NCI-H187 (cell line): ENCODE data around the gene PTPN13.

ENCODE experiments used
- DNase-seq, 2 experiments: peaks; one replicate each; lab custom pipeline; 2025; lab: John Stamatoyannopoulos, UW

PTPN13 gene

DNA sequence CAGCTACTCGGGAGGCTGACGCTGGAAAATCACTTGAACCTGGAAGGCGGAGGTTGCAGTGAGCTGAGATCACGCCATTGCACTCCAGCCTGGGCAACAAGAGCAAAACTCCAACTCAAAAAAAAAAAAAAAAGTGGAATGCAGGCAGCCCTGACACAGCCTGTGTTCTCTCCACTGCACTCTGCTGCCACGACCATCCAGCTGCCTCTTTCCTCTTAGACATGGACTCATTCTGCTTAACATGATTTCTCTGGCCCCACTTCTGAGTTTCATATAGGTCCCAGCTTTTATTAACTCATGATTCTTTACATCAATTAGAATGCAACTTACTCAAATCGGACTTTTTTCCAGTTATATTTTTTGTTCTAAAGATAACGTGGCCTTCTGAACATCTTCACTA lies 225.4 kb downstream of the PTPN13 start:
- DNase-seq = no peak

DNA sequence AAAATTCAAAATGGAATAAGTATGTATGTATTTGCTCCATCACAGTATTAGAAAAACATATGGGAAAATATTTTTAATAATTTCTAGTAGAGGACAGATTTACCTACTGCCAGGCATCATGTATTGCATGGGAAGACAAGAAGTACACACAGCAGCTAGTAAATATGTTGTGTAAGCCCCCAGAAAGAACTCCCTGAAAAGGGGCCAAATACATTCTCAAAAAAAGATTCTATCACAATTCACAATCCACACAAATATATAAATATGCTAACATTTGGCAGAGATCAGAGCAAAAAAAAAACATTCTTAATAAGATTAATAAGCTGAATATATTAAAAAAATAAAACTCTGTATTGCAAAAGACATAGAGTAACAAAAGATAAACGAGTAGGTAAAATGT lies 227.0 kb downstream of the PTPN13 start:
- no peak for DNase-seq

DNA sequence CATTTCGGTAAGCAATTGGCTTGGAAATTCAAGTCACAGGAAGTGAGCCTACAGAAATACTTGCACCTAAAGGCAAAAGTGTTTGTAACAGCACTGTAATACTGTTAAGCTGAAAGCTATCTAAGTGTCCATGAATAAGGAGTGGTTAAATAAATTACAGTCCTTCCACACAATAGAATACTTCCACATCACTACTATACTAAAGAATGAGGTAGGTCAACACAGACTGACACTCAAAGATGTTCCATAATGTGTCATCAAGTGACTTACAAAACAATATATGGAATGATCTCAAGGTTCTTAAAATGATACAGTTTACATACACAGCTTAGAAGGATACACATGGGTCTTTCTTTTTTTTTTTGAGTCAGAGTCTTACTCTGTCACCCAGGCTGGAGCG lies 228.0 kb downstream of the PTPN13 start:
- no peak for DNase-seq

DNA sequence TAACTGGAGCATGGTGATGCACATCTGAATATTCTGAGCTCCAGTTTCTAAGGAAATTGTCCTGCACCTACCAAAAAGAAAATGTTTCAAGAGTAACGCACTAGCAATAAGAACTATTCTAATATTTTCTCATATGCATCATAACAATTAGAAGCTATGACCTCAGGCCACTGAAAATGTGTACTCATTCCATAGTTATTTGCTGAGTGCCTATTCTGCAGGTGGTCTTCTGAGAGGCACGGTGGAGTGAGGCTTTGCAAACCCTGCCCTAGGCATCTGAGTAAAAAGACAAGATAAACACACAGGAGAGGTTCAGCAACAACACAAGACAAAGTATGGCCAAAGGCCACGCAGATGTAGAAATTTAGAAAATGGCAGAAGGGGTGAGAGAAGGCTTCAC lies 231.4 kb downstream of the PTPN13 start:
- no peak for DNase-seq

DNA sequence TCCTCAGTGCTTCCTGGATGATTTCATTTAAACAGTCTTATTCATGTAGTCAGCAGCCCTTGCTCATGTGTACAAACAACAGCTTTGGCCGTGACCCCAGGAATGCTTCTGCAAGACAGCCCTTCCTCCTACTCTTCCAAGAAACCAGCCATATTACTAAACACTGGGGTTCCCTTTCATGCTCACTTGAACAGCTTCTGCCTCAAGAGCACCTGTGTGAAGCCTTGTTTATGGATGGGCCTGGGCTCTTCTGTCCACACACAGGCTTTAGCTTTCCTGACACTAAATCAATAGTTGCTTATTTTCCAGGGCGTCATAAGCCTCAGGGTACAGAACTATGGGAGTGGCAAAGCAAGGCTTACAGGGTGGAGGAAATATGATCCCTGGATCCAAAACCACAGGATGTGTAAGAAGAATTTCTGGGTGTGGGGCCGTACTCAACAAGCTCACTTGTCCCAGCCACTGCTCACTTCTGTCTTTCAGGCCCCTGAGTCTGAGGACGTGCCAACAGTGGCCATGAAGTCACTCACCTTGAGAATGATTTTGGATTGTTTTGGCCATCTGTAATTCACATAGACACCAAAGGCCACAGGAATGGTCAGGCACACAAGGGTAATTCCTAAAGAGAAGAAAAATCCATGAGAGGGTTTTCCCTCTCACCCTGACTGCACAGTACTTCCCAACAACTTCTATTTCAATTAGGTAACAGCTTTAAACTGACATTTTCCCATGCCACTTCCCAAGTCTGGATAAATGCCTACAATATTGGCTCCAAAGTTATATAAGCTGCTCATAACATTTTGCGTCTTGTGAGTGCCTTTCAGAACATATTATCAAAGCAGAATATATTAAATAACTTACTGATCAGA lies 237.4 kb downstream of the PTPN13 start:
- DNase-seq = peak; percentile 46 to 57

DNA sequence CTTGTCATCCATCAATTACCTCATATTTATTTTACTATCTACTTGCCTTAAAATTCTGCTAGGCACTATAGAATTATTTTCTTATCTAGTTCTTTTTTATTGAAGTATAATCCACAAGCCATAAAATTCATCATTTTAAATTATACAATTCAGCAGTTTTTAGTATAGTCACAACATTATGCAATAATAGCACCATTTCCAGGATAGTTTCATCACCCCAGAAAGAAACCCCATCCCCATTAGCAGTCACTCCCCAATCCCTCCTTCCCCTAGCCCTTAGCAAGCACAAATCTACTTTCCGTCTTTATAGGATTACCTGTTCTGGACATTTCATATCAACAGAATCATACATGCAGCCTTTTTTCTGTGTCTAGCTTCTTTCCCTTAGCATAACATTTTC lies 239.5 kb downstream of the PTPN13 start:
- DNase-seq = no peak

DNA sequence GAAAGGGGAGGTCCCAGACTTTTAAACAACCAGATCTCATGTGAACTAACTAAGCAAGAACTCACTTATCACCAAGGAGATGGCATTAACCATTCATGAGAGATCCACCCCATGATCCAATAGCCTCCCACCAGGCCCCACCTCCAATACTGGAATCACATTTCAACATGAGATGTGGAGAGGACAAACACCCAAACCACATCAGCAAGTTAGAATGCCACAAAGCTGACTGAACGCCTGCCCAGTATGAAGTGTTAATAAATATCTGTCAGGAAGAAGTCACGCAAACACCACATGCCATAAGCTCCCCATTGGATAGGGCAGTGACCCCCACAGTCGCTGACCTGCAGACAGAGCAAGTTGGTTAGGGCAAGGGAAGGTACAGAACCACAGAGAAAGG lies 240.8 kb downstream of the PTPN13 start:
- peak in 1 of 2 experiments; percentile 10 for DNase-seq

DNA sequence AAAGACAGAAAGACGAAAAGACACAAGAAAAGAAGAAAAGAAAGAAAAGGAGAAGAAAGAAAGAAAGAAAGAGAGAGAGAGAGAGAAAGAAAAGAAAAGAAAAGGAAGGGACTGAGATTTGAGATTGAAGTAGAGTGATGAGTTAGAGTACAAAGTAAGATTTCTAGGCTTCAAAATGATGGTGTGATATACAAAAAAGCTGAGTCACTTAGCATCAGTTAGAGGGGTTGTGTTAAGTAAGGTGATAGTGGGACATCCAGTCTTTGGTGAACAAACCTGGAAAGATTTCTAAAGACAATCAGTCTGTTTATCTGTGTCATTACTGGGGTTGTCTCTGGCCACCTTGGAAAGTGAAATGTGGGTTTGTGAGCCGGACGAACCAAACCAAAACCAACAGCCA lies 241.6 kb downstream of the PTPN13 start:
- no peak for DNase-seq

DNA sequence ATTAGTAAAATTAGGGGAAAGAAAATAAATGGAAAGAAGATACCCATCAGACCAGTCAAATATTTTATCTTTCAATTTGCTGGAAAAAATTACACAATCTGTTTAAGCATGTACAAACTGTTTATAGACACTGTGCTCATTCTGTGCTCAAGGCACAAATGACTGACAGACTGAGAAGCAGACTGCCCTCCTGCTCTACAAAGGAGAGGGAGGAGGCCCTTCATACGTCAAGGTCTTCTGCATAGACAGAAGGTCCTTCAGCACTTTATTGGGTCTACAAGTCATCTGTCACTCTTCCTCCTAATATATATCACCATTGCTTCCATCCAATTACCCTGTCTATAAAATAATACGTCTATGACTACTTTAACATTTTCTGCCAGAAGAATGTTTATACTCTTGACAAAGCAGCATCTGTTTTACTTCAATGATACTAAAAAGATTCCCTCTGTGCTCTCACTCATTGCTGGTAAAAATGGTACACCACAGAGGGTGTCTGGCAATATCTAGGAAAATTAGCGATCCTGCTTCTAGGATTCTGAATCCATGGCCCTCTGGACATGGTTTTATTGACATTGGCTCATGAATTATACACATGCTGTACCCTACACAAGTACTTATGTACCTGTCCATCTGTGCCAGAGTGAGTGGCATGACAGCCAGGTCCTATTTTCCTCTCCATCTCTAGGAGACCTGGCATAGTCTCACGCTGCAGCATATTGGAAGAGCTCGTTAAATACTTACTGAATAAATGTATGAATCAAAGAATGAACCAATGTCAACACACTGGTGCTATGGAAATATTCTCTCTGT lies 243.8 kb downstream of the PTPN13 start:
- no peak for DNase-seq

DNA sequence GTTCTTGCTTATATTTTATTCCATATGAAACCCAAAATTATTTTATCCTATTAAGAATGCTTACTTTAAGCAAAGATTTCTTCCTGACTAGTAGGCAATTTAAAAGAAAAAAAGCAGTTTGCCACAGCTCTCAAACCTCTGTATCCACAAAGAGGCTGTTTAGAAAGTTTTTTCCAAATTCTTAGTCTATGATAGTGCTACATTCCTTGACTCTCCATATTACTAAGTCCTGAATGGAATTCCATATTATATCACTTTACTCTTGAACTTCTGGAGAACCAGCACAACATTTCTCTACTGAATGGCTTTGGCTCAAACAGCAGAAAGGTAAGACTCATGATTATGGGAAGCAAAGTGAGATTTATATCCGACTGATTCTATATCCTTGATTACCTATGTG lies 246.7 kb downstream of the PTPN13 start:
- no peak for DNase-seq

DNA sequence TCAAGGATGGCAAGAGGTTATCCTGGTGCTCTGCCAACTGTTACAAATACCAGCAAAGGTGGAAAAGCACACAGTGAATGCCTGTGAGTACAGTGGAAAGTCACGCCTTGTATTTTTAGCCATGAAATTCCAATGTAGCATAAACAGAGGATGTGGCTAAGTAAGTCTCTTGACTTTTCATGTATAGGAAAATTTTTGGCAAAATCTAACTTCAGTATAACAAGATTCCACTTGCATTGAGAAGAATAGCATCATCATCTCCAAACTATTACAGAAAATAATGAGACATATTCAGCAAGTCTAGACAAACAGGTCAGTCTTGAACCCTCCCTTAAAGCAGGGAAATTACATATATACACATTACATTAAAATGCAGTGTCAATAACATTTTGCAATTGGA lies 247.2 kb downstream of the PTPN13 start:
- DNase-seq = no peak

DNA sequence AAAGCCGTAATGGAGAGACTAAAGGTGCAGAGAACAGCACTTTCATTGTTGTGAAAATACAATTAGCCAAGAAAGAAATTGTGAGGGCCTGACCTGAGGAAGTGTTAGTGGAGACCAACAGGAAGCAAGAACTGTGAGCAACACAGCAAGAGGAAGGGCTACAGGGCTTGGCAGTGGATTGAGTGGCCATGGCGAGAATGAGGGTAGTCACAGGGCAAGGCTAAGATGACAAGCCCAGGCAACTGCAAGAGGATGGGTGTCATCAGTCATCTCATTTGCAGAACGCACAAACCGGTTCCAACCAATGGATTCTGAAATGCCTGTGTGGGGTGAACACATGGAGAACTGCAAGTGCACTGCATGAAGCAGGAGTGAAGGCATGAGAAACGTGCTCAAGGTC lies 251.5 kb downstream of the PTPN13 start:
- DNase-seq = no peak

DNA sequence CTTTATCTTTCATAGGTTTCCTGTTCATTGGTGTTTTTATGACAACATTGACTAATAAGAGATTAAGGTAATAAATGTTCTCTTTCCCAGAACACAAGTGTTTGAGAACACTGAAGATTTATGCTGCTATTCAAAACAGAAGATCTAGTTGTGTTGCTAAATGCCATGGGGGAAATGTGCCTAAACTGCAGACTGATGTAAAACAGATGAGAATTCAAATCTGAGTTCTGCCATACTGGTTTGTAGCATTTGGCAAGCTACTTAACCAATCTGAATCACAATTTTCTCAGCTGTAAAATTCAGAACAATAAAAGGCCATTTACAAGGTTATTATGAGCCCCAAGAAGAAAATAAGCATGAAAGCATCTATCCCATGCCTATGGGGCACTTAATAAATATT lies 252.8 kb downstream of the PTPN13 start:
- DNase-seq = no peak

DNA sequence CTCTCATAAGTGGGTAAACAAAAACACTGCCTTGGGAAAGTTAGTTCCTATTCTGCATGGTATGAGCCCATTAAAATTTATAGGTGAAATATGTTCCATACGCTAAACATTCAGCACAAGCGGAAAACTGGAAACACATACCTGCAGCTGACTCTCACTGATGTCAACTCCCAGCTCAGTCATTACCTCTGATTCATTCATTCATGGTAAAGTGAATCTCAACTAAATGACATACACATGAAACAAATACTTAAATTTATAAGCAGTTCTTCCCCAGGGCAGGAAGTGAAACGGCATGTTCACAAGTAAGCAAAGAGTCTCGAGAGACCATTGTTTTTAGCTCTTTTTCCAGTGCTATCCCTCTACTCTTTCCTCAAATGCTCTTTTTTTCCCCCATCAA lies 253.5 kb downstream of the PTPN13 start:
- no peak for DNase-seq

DNA sequence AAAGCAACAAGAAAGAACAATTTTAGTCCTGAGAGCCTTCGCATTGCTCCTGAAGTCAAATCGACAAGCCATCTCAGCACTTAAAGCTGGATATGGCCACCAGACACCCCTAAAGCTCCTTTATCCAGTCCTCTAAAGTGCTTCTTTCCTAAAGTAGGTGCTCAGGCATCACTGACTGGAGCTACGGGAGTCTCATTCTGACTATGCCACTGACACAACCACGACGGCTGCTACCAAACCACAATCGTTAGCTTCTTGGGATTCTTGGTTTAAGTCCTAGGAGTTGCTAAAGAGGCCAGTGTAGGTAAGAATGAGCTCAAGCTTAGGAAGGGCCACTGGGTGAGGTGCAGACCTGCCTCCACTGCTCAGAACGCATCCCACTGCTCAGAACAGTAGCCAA lies 254.0 kb downstream of the PTPN13 start:
- no peak for DNase-seq

DNA sequence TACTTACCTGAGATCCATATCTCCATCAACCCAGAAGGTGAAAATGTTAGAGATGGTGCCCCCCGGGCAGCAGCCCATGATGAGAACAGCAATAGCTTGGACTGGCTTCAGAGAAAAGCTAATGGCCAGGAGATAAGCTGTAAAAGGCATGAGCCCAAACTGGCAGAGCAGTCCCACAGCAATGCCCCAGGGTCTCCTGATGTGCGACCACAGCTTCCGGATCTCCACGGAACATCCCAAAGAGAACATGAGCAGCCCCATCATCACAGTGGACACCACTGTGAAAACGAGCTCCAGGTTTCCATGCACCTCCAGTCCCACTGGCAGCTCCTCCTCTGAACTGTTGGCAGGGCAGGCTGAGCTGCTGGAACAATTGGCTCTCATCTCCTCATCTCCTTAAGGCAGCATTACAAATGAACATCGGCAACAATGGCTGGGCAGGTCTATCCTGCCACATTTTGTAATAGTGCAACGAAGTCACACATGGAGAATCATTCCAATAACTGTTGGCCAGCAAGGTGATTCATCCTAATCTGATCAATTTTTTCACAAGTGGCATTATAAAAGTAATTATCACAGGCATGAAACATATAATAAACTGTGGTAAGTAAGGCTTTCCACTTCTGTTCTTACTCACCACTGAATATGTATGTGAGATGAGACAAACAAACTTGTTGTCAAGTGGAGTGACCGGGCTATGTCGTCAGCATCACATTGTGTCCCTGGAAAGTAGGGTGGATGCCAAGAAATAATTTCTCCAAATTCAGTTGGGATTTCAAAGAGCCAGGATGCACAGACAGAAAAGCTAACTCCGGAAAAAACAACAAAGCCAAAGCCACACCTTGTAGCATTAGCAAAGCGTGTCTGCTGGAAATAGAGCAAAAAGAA lies 254.9 kb downstream of the PTPN13 start, which contains the start of gene SLC10A6:
Gene SLC10A6, minus strand, starts transcription at position 653 of the 888 bp plus-strand sequence. Its CDS starts 269 bp downstream, at position 384.
- DNase-seq = no peak

DNA sequence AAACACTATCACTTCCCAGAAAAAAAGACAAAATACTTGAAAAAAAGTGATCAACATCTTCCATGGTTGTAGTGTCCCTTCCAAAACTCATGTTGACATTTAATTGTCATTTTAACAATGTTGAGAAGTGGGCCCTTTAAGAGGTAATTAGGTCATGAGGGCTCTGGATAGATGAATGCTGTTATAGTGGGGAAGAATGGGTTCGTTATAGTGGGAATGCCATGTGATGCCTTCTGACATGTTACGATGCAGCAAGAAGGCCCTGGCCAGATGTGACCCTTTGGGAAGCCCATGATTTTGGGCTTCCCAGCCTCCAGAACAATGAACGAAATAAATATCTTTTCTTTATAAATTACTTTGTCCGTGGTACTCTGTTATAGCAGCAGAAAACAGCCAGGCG lies 259.1 kb downstream of the PTPN13 start:
- DNase-seq = no peak

DNA sequence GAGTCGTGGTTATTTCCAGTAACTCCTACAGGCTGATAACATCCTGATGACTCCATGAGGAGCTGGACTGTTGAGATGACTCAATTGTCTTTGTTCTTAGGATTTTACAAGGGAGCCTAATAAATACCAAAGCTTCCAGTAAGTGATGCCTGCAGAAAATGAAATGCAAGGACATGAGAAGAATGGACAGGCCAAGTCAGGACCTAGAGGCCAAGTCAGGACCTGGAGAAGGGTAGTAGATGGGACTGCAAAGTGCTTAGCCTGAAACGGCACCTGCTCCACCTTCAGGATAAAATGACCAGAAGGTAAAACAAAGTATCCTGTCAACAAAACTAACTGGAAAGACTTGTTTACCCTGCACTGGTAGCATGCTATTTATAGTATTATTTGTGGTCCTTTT lies 261.5 kb downstream of the PTPN13 start:
- no peak for DNase-seq

DNA sequence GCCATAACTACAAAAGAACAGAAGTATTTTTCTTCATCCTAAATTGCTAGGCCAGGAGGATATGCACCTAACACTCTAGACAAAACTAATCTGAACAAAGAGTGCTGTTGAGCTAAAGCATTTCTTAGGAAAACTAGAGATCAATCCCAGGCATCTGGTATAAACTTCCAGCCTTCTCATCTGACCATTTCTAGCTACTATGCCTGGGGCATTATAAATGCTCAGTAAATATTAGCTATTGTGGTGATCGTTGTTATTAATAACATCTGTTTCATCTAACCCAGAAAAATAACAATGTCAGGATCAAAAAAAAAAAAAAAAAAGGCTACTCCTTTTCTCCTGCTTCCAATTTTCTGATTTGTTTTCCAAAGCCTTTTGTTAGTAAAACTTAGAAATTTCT lies 262.8 kb downstream of the PTPN13 start:
- no peak for DNase-seq

DNA sequence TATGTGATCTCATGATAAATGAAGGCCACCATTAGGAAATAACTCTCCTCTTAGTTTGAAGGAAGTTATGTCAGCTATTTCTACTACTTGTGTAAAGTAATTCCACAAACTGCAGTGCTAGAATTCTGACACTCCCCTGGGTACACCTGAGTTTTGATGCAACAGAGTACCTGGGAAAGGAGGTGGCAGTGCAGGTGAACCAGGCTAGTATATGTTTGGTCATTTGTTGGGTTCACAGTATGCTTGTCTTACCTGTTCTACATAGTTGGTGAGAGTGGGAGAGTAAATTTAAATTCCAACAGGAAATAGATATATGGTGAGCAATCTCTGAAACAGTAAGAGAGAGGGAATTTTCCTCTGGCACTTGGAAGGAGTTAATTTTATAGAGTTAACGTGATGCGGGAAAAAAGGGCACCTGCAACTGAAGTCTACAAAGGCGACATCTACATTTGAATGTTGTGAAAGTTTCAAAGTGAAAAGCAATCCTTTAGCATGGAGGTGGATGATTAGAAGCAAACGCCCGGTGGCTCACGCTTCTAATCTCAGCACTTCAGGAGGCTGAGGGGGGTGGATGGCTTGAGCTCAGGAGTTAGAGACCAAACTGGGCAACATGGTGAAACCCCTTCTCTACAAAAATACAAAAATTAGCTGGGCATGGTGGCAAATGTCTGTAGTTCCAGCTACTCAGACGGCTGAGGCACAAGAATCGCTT lies 263.4 kb downstream of the PTPN13 start:
- DNase-seq = no peak
